K562 (cell line): Measurements from ENCODE around the gene GLG1. TPM values are rescaled to one million over a fixed set of nuclear protein-coding genes. Genes with fewer than 3 reads are reported as not detected.

Experiments
- ATAC-seq: fragments of 200-7000 bp; cut with Tn5 transposase; 3 replicates; pipeline ENCODE4 v1.9.1; 2020; ENCODE audit warnings: moderate library complexity
- BruUV-seq: library from RNA; stranded (reverse); fragments of 400-500 nt; replicated peaks from 2 replicates; lab custom pipeline; 2021; lab: Mats Ljungman, UMichigan
- CTCF ChIA-PET: fragments of 300-600 bp; formaldehyde crosslinking; extraction: SDS; loops from one replicate; lab custom pipeline; 2021; ENCODE audit warnings: low intra/inter-chr PET ratio; lab: Yijun Ruan, JAX
- POLR2A ChIA-PET: fragments of 300-600, 350-650 bp; sonication (Branson Sonifier 250); formaldehyde crosslinking; extraction: SDS; loops from one replicate; lab custom pipeline; 2021; ENCODE audit warnings: antibody characterized with exemption, inconsistent platforms; lab: Yijun Ruan, JAX
- DNase-seq, 4 experiments: peaks; one replicate each; pipeline versions ENCODE4 v3.0.0 to v3.0.0-alpha.2; 2011 to 2018; ENCODE audit warnings: low spot score in 3 of 4, mixed read lengths in 3 of 4; ENCODE audit errors: extremely low read depth in 1 of 4
- FAIRE-seq: peaks from 2 replicates; lab custom pipeline; 2011; peaks lifted over from hg19 to GRCh38; lab: Jason Lieb, UNC
- H2AFZ ChIP-seq: 2 replicates; pipeline ENCODE4 v1.6.0; 2011; ENCODE audit warnings: low read depth, low read length, control low read depth, inconsistent platforms
- H3K27ac ChIP-seq: fragments of 200-600 bp; 3 replicates; pipeline ENCODE4 v1.8.0; 2011; ENCODE audit warnings: low read depth, mild to moderate bottlenecking, control low read depth, inconsistent platforms, low read length, moderate library complexity, mixed read lengths; ENCODE audit errors: extremely low read depth
- H3K27me3 ChIP-seq, 2 experiments: fragments of 300-600 bp in 1 of 2; 2 replicates in 1 of 2; 3 replicates in 1 of 2; pipeline versions ENCODE4 v1.6.0 to v1.8.0; 2011; ENCODE audit warnings: inconsistent platforms in 2 of 2, low read length in 2 of 2, mild to moderate bottlenecking in 1 of 2, mixed read lengths in 1 of 2, moderate library complexity in 1 of 2; ENCODE audit not compliant: control insufficient read depth in 2 of 2, insufficient read depth in 2 of 2
- H3K36me3 ChIP-seq: fragments of 300-600 bp; 3 replicates; pipeline ENCODE4 v1.8.0; 2011; ENCODE audit warnings: mild to moderate bottlenecking, low read length, inconsistent platforms; ENCODE audit not compliant: control insufficient read depth, insufficient read depth
- H3K4me1 ChIP-seq, 2 experiments: fragments of 200-600 bp in 1 of 2; replicated peaks in 1 of 2; 2 replicates in 1 of 2; 3 replicates in 1 of 2; pipeline versions ENCODE4 v1.5.1 to v1.8.0; 2011; ENCODE audit warnings: inconsistent platforms in 2 of 2, low read length in 2 of 2, mild to moderate bottlenecking in 1 of 2, mixed read lengths in 1 of 2, moderate library complexity in 1 of 2; ENCODE audit not compliant: control insufficient read depth in 2 of 2, insufficient read depth in 2 of 2
- H3K4me2 ChIP-seq: 2 replicates; pipeline ENCODE4 v1.6.1; 2011; ENCODE audit warnings: low read length, control low read depth, inconsistent platforms, mixed read lengths; ENCODE audit not compliant: insufficient read depth
- H3K4me3 ChIP-seq: fragments of 200-600 bp; sonication (generic), shearing (Covaris generic); 2 replicates; pipeline ENCODE4 v1.5.1; 2016; ENCODE audit warnings: control low read depth, inconsistent platforms
- H3K79me2 ChIP-seq: fragments of 200-600 bp; 3 replicates; pipeline ENCODE4 v1.8.0; 2011; ENCODE audit warnings: low read length, inconsistent platforms; ENCODE audit not compliant: control insufficient read depth, insufficient read depth
- H3K9ac ChIP-seq, 2 experiments: 2 replicates each; pipeline versions ENCODE4 v1.6.0 to v1.6.1; 2011; ENCODE audit warnings: low read depth in 2 of 2, low read length in 2 of 2, control low read depth in 1 of 2, inconsistent platforms in 1 of 2, mild to moderate bottlenecking in 1 of 2, mixed read lengths in 1 of 2; ENCODE audit not compliant: insufficient read depth in 1 of 2
- H3K9me1 ChIP-seq: one replicate; pipeline ENCODE4 v1.6.0; 2011; ENCODE audit warnings: inconsistent platforms, mild to moderate bottlenecking, low read length, moderate library complexity; ENCODE audit not compliant: control insufficient read depth, insufficient read depth
- H3K9me3 ChIP-seq: replicated peaks from 2 replicates; pipeline ENCODE4 v1.5.1; 2011; ENCODE audit warnings: low read depth, low read length, inconsistent platforms; ENCODE audit not compliant: control insufficient read depth, insufficient read depth
- H4K20me1 ChIP-seq: replicated peaks from 2 replicates; pipeline ENCODE4 v1.6.1; 2011; ENCODE audit warnings: low read length, inconsistent platforms, mixed read lengths; ENCODE audit not compliant: control insufficient read depth, insufficient read depth
- BCOR ChIP-seq: fragments of 450-650 bp; IDR thresholded peaks from 2 replicates; pipeline ENCODE4 v1.6.1; 2016
- COPS2 ChIP-seq: fragments of 450-650 bp; conservative IDR thresholded peaks from 2 replicates; pipeline ENCODE4 v1.6.1; 2016; ENCODE audit warnings: mild to moderate bottlenecking, moderate library complexity
- GABPB2 ChIP-seq: fragments of 250-450 bp; sonication (Bioruptor Pico); conservative IDR thresholded peaks from 2 replicates; pipeline ENCODE4 v1.5.1; 2021; ENCODE audit warnings: mild to moderate bottlenecking
- MAFG ChIP-seq: fragments of 450-650 bp; conservative IDR thresholded peaks from 2 replicates; pipeline ENCODE4 v1.6.1; 2016; ENCODE audit warnings: missing genetic modification characterization, missing compliant biosample characterization
- MCM3 ChIP-seq: fragments of 450-650 bp; IDR thresholded peaks from 2 replicates; pipeline ENCODE4 v1.6.1; 2016
- PTBP1 ChIP-seq: fragments of 200-400 bp; formaldehyde crosslinking; IDR thresholded peaks from 2 replicates; pipeline ENCODE4 v1.6.1; 2017; ENCODE audit warnings: low read depth, low read length
- RFX7 ChIP-seq: fragments of 250-450 bp; sonication (Bioruptor Pico); IDR thresholded peaks from 2 replicates; pipeline ENCODE4 v1.5.1; 2021; ENCODE audit warnings: mild to moderate bottlenecking
- SIRT6 ChIP-seq: IDR thresholded peaks from one replicate; pipeline ENCODE4 v1.6.1; 2012; ENCODE audit warnings: low read depth, mild to moderate bottlenecking, control low read depth, inconsistent platforms, low read length, moderate library complexity
- SUPT5H ChIP-seq: fragments of 450-650 bp; IDR thresholded peaks from 2 replicates; pipeline ENCODE4 v1.6.1; 2016
- YBX1 ChIP-seq: fragments of 450-650 bp; IDR thresholded peaks from 2 replicates; pipeline ENCODE4 v1.7.1; 2016; ENCODE audit warnings: mild to moderate bottlenecking
- ZNF408 ChIP-seq: fragments of 250-450 bp; sonication (Bioruptor Pico); IDR thresholded peaks from 2 replicates; pipeline ENCODE4 v1.4.0; 2020; ENCODE audit warnings: low read depth, mild to moderate bottlenecking, moderate library complexity
- ZNF644 ChIP-seq: fragments of 200-800 bp; sonication (Bioruptor generic); IDR thresholded peaks from 2 replicates; pipeline ENCODE4 v1.6.1; 2016; ENCODE audit warnings: low read depth, missing genetic modification characterization, missing compliant biosample characterization
- WGBS: fragments of 100-300 bp; shearing (Covaris generic); methylation state at CpG from one replicate; pipeline ENCODE4 v1.1.6; 2016; ENCODE audit warnings: low coverage, mixed read lengths; ENCODE audit not compliant: insufficient coverage; ENCODE audit errors: missing lambda C conversion rate; 5-methylcytosine and 5-hydroxymethylcytosine counted together
- in situ Hi-C: fragments of 300-500 bp; cut with MboI; formaldehyde crosslinking; loops from 4 replicates; pipeline ENCODE4 v1.15.0; 2018; ENCODE audit warnings: inconsistent platforms, mixed read lengths
- intact Hi-C: fragments of 100-400 bp; cut with micrococcal nuclease; formaldehyde crosslinking; loops from 2 replicates; pipeline ENCODE4 v1.14.2; 2022
- polyA plus RNA-seq, 8 experiments: library from polyadenylated mRNA; depleted of rRNA in 4 of 8; stranded (reverse) in 5 of 8; unstranded in 3 of 8; fragments of >200 nt; fragmentation: Nextera tagmentation in 2 of 8; fragmentation: Illumina TruSeq in 1 of 8; extraction: Ambion mirVana in 2 of 8; extraction: Trizol in 1 of 8; gene quantifications; 2 replicates each; pipeline versions ENCODE4 v1.2.1 to v1.2.3, GENCODE V29; 2011 to 2014; ENCODE audit warnings: inconsistent platforms in 1 of 8, missing spikeins in 1 of 8
- total RNA-seq, 7 experiments: library from RNA; depleted of rRNA in 6 of 7; stranded (reverse); fragments of >200 nt in 6 of 7; fragmentation: Illumina TruSeq in 2 of 7; extraction: Trizol in 2 of 7; gene quantifications; 2 replicates each; pipeline versions ENCODE4 v1.2.1 to v1.2.3, GENCODE V29; 2011 to 2021; ENCODE audit warnings: low replicate concordance in 1 of 7
- TF ChIP-seq, protein P1 (sequence below): sonication (generic); formaldehyde crosslinking; IDR thresholded peaks from 2 replicates; pipeline ENCODE4 v1.4.0; 2020; ENCODE audit warnings: mild to moderate bottlenecking, missing genetic modification reagents
- TF ChIP-seq, protein P2 (sequence below): fragments of 250-450 bp; sonication (Bioruptor Pico); IDR thresholded peaks from 2 replicates; pipeline ENCODE4 v1.8.0; 2021; ENCODE audit warnings: mild to moderate bottlenecking, moderate library complexity
- TF ChIP-seq, protein P3 (sequence below): fragments of 450-650 bp; formaldehyde crosslinking; IDR thresholded peaks from 2 replicates; pipeline ENCODE4 v1.4.0; 2020; ENCODE audit warnings: mild to moderate bottlenecking, moderate library complexity
- TF ChIP-seq, protein P4 (sequence below): sonication (generic); formaldehyde crosslinking; IDR thresholded peaks from 2 replicates; pipeline ENCODE4 v1.8.1; 2023; ENCODE audit warnings: mild to moderate bottlenecking, missing genetic modification reagents

Gene GLG1
- total and polyA plus RNA-seq, 9 of the 15 experiments (the other 6 are each of a cell fraction or from before 2014, with no cell fraction given), result 6.2 to 36.0 (median 23.6) TPM

DNA sequence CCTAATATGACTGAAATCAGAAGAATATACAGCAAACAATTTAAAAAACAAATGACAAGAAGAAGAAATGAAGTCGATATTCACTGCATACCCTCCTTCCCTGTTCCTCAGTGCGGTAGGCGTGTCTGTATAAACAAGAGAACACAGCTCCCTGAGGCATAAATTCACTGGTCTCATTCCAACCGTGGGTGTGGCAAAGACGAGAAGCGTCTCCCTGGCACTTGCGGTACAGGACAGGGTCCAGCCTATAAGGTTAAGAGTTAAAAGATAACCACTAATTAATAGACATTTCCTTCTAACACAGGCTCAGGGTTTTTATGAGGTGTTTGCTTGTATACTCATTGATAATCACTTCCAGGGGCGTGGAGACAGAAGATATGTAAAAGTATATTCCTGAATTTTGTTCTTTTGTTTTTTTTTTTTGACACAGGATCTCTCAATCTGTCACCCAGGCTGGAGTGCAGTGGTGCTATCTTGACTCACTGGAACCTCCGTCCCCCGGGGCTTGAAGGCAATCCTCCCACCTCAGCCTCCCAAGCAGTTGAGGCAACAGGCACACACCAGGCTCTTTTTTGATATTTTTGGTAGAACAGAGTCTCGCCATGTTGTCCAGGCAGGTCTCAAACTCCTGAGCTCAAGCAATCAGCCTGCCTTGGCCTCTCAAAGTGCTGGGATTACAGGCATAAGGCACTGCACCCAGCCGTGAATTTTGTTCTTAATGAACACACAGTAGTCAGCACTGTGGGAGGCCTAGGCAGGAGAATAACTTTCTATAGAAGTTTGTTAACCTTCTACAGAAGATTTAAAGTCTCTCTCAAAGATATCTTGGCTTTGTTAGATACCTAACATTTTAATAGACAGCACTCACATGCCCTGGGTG is 126.5 kb downstream of the GLG1 start (continued):
- TF ChIP-seq GABPB2 (CRISPR knock-in tag), result no peak
- no peak for TF ChIP-seq SIRT6
- TF ChIP-seq SUPT5H, result no peak
- TF ChIP-seq MCM3, result no peak
- no peak for TF ChIP-seq YBX1
- no peak for TF ChIP-seq PTBP1

DNA sequence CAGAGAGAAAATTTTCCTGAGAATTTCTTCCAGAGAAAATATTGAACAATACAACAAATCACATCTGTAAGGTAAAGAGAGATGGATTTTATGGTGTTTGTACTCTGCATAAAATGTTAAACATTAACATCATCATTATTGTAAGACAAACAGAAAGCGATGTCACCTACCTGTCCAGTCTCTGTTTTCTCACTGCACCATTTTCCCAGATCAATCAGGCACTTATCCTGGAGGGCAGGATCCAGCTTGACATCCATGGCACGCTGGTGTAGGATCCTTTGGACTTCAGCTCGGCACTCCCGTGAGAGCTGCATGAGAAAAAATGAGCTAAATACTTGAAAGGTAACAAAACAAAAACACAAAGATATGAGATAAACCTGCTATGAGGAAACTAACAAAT is 129.7 kb downstream of the GLG1 start:
- CTCF ChIA-PET, result no interaction called here
- FAIRE-seq, result no peak
- TF ChIP-seq MAFG (tag) (no peak), COPS2 (no peak), RFX7 (CRISPR knock-in tag) (no peak), ZNF408 (CRISPR knock-in tag) (no peak), BCOR (no peak), ZNF644 (tag) (no peak)
- TF ChIP-seq, protein P1, sequence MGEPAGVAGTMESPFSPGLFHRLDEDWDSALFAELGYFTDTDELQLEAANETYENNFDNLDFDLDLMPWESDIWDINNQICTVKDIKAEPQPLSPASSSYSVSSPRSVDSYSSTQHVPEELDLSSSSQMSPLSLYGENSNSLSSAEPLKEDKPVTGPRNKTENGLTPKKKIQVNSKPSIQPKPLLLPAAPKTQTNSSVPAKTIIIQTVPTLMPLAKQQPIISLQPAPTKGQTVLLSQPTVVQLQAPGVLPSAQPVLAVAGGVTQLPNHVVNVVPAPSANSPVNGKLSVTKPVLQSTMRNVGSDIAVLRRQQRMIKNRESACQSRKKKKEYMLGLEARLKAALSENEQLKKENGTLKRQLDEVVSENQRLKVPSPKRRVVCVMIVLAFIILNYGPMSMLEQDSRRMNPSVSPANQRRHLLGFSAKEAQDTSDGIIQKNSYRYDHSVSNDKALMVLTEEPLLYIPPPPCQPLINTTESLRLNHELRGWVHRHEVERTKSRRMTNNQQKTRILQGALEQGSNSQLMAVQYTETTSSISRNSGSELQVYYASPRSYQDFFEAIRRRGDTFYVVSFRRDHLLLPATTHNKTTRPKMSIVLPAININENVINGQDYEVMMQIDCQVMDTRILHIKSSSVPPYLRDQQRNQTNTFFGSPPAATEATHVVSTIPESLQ (CRISPR knock-in tag), result no peak
- TF ChIP-seq, protein P2, sequence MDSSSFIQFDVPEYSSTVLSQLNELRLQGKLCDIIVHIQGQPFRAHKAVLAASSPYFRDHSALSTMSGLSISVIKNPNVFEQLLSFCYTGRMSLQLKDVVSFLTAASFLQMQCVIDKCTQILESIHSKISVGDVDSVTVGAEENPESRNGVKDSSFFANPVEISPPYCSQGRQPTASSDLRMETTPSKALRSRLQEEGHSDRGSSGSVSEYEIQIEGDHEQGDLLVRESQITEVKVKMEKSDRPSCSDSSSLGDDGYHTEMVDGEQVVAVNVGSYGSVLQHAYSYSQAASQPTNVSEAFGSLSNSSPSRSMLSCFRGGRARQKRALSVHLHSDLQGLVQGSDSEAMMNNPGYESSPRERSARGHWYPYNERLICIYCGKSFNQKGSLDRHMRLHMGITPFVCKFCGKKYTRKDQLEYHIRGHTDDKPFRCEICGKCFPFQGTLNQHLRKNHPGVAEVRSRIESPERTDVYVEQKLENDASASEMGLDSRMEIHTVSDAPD (CRISPR knock-in tag), result no peak
- TF ChIP-seq, protein P3, sequence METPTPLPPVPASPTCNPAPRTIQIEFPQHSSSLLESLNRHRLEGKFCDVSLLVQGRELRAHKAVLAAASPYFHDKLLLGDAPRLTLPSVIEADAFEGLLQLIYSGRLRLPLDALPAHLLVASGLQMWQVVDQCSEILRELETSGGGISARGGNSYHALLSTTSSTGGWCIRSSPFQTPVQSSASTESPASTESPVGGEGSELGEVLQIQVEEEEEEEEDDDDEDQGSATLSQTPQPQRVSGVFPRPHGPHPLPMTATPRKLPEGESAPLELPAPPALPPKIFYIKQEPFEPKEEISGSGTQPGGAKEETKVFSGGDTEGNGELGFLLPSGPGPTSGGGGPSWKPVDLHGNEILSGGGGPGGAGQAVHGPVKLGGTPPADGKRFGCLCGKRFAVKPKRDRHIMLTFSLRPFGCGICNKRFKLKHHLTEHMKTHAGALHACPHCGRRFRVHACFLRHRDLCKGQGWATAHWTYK (CRISPR knock-in tag), result no peak
- TF ChIP-seq, protein P4, sequence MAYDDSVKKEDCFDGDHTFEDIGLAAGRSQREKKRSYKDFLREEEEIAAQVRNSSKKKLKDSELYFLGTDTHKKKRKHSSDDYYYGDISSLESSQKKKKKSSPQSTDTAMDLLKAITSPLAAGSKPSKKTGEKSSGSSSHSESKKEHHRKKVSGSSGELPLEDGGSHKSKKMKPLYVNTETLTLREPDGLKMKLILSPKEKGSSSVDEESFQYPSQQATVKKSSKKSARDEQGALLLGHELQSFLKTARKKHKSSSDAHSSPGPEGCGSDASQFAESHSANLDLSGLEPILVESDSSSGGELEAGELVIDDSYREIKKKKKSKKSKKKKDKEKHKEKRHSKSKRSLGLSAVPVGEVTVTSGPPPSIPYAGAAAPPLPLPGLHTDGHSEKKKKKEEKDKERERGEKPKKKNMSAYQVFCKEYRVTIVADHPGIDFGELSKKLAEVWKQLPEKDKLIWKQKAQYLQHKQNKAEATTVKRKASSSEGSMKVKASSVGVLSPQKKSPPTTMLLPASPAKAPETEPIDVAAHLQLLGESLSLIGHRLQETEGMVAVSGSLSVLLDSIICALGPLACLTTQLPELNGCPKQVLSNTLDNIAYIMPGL (CRISPR knock-in tag), result no peak

More for the DNA sequence above, 129.7 kb downstream of the GLG1 start:
- Histone ChIP-seq H3K4me2 (no peak overlapping the region), H3K9me1 (no peaks in the 10 kb centered on the region), H3K79me2 (no peaks in the 10 kb centered on the region), H4K20me1 (no peaks in the 10 kb centered on the region), H2AFZ (no peak overlapping the region), H3K4me1 (peaks cover 0 to 7% of the 10 kb centered on the region in 2 experiments; a peak in 3 of 5 replicates), H3K27ac (no peak overlapping the region), H3K9ac (no peak overlapping the region), H3K27me3 (no peaks in the 10 kb centered on the region), H3K36me3 (peaks cover 52% of the 10 kb centered on the region; the same call in 2 of the 3 replicates), H3K4me3 (no peak overlapping the region), H3K9me3 (no peaks in the 10 kb centered on the region)
- POLR2A ChIA-PET, result interaction anchor here (1.1 kb wide), 1 partner anchor 24 kb away, joined by 5 read pairs; no protein-coding TSS in a partner anchor
- 90% methylated on average over 4 of the region's 4 CpGs for WGBS
- ATAC-seq (no peak), DNase-seq (no peak)
- in situ Hi-C loops (no loop called here), intact Hi-C loops (no loop called here)
- no TSS peak for BruUV-seq
